ENCODE data around the gene TP53I3.

- TF ChIP-seq CTCF (IDR thresholded peaks at IDR 0.05; ENCODE audit: insufficient read depth, low read depth, low read length): no peak
- TF ChIP-seq EZH2 (IDR thresholded peaks at IDR 0.05; ENCODE audit: insufficient read depth, low read length): no peak
These were observed 30.4 kb upstream of the TP53I3 start for GRCh38 chr2:24115057-24115456.
